Mucosa of rectum (tissue), 2 donors: ENCODE data around the gene GABRG3.

ENCODE experiments used
- H3K27ac ChIP-seq, 2 donors: one replicate each; pipeline ENCODE4 v1.7.0; 2013; ENCODE audit warnings: inconsistent platforms in 2 of 2, low read depth in 2 of 2, low read length in 2 of 2
- H3K27me3 ChIP-seq, 2 donors: one replicate each; pipeline ENCODE4 v1.7.0; 2013; ENCODE audit warnings: low read length in 2 of 2; ENCODE audit not compliant: control insufficient read depth in 2 of 2, insufficient read depth in 2 of 2
- H3K36me3 ChIP-seq, 2 donors: one replicate each; pipeline ENCODE4 v1.7.0; 2013; ENCODE audit warnings: low read length in 2 of 2; ENCODE audit not compliant: control insufficient read depth in 2 of 2, insufficient read depth in 2 of 2
- H3K4me1 ChIP-seq, 2 donors: one replicate each; pipeline ENCODE4 v1.7.0; 2013; ENCODE audit warnings: low read length in 2 of 2, mild to moderate bottlenecking in 1 of 2; ENCODE audit not compliant: control insufficient read depth in 2 of 2, insufficient read depth in 2 of 2
- H3K4me3 ChIP-seq, 2 donors: one replicate each; pipeline ENCODE4 v1.7.0; 2013; ENCODE audit warnings: low read length in 2 of 2
- H3K9ac ChIP-seq, 2 donors: one replicate each; pipeline ENCODE4 v1.7.0; 2013; ENCODE audit warnings: low read length in 2 of 2, low read depth in 1 of 2, mild to moderate bottlenecking in 1 of 2
- H3K9me3 ChIP-seq, 2 donors: one replicate each; pipeline ENCODE4 v1.7.0; 2013; ENCODE audit warnings: low read length in 2 of 2; ENCODE audit not compliant: control insufficient read depth in 2 of 2
- donor health status: healthy.
- donor health status: Normal muscosa, but diverticular disease.

GABRG3 gene

DNA sequence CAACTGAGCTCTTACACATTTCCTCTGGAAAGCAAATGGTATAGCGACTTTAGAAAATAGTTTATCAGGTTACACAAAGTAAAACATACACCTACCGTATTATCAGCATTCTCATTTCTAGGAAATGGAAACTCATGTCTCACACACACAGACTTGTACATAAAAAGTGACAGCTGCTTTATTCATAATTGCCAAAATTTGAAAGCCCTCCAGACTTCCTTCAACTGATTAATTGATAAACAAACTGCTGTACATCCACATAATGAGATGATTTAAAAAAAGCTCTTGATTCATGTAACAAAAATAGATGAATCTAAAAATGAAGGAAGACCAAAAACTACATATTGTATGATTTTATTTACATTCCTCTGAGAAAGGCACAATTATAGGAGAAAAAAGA, 425.5 kb downstream of the GABRG3 start:
- Histone ChIP-seq H3K27ac (no peak overlapping the region), H3K27me3 (no peaks in the 10 kb centered on the region), H3K9me3 (peaks cover 0 to 3% of the 10 kb centered on the region in 2 donors), H3K4me1 (no peaks in the 10 kb centered on the region), H3K4me3 (no peak overlapping the region), H3K36me3 (no peaks in the 10 kb centered on the region), H3K9ac (no peak overlapping the region)

DNA sequence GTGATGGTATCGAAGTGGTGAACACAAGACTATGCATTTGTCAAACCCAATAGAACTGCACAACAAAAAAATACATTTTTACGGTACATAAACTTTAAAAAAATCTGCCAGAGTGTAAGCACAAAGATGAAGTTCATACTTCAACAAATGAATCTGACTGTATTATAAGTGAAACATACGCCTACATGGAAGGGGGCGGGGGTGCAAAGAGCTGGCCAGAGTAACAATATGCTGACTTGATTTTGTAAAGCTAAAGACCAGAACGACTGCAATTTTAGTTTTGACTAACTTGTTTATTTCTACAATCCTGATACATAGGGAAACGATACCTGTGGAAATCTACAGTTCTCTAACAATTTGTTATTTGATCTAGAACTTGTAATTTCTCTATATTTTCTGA, 426.0 kb downstream of the GABRG3 start:
- no peak overlapping the region for H3K4me3 ChIP-seq
- H3K9ac ChIP-seq = no peak overlapping the region
- H3K9me3 ChIP-seq = peaks cover 0 to 3% of the 10 kb centered on the region in 2 donors
- no peaks in the 10 kb centered on the region for H3K36me3 ChIP-seq
- H3K27me3 ChIP-seq = no peaks in the 10 kb centered on the region
- no peaks in the 10 kb centered on the region for H3K4me1 ChIP-seq
- H3K27ac ChIP-seq = no peak overlapping the region

DNA sequence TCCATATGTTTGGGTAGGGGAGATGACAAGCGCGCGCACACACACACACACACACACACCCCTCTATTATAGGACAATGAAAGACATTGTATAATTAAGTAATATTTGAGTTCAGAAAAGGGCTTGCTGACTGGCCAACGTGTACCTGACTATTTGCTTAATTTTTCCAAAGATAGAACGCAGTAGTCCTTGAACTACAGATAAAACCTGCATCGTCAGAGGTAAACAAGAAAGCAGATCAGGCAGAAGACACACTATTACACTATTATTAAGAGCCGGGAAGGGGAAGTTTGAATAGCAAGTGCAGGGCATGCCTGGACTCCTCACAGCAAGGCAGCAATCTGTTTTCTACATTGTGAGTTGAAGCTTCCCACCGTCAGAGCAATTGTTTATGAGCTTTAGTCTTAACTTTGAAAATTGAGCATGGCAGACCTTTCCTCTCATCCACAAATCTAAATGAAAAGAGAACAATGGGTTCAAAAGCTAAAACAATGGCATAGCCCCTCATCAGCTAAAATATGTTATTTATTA, 427.7 kb downstream of the GABRG3 start:
- Histone ChIP-seq H3K4me3 (no peak overlapping the region), H3K9ac (no peak overlapping the region), H3K27ac (no peak overlapping the region), H3K36me3 (no peaks in the 10 kb centered on the region), H3K27me3 (no peaks in the 10 kb centered on the region), H3K4me1 (no peaks in the 10 kb centered on the region), H3K9me3 (peaks cover 0 to 3% of the 10 kb centered on the region in 2 donors)

DNA sequence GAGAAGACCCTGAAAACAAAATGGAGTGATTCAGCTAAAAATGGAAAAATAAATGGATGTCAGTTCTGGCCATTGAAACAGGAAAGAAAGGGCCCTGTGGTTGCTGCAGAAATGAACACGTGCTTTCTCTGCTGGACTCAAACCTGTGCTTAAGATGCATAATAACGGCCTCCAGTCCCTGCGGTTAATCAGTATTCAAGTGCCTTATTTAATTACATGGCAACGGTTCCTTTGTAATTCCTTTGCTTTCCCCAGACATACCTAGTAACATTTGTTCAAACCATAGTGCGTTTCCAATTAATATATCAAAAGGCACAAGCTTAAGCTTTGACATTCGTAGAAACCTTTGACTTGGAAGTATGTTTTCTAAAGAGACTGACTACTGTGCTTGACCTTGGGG, 428.3 kb downstream of the GABRG3 start:
- H3K4me1 ChIP-seq = no peaks in the 10 kb centered on the region
- H3K27me3 ChIP-seq = no peaks in the 10 kb centered on the region
- H3K4me3 ChIP-seq = no peak overlapping the region
- H3K9me3 ChIP-seq = peaks cover 0 to 3% of the 10 kb centered on the region in 2 donors
- no peaks in the 10 kb centered on the region for H3K36me3 ChIP-seq
- H3K9ac ChIP-seq = no peak overlapping the region
- no peak overlapping the region for H3K27ac ChIP-seq

DNA sequence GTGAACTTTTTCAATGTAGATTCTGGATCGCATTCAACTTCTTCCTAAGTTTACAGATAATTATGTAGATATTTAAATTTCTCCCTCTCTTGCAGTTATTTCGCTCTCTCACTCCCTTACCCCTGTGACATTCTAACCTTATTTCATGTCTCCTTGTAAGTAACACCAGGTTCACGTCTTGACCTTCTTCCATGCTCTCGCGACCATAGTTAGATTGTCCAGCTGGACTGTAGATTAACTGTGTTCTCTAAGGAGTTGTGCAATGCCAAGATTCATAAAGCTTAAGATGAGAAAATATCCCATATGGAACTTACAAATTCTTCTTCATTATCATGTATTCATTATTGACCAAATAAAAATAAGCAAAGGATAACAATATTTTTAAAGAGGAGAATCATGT, 430.5 kb downstream of the GABRG3 start:
- no peaks in the 10 kb centered on the region for H3K36me3 ChIP-seq
- H3K27me3 ChIP-seq = no peaks in the 10 kb centered on the region
- no peak overlapping the region for H3K27ac ChIP-seq
- no peak overlapping the region for H3K4me3 ChIP-seq
- no peaks in the 10 kb centered on the region for H3K4me1 ChIP-seq
- peaks cover 0 to 4% of the 10 kb centered on the region in 2 donors for H3K9me3 ChIP-seq
- H3K9ac ChIP-seq = no peak overlapping the region

DNA sequence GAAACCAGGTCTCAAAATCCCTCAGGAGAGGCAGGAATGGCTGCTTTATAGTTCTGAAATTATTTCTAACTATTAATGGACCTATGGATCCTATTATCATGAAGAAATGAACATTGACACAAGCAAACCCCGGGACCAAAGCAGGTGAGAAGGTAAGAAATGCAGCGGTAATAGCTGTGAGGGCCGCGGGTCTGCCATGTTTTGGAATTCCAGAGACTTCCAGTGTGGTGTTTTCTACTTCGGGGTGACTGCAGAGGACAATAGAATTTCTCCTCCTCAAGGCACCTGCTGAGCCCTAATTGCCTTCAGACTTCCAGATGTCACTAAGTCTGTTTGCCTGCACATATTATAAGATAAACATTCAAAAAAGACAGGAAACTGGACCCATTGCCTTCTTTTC, 437.4 kb downstream of the GABRG3 start:
- Histone ChIP-seq H3K9me3 (peaks cover 0 to 7% of the 10 kb centered on the region in 2 donors), H3K27ac (no peak overlapping the region), H3K4me1 (no peaks in the 10 kb centered on the region), H3K4me3 (no peak overlapping the region), H3K27me3 (no peaks in the 10 kb centered on the region), H3K9ac (no peak overlapping the region), H3K36me3 (no peaks in the 10 kb centered on the region)

DNA sequence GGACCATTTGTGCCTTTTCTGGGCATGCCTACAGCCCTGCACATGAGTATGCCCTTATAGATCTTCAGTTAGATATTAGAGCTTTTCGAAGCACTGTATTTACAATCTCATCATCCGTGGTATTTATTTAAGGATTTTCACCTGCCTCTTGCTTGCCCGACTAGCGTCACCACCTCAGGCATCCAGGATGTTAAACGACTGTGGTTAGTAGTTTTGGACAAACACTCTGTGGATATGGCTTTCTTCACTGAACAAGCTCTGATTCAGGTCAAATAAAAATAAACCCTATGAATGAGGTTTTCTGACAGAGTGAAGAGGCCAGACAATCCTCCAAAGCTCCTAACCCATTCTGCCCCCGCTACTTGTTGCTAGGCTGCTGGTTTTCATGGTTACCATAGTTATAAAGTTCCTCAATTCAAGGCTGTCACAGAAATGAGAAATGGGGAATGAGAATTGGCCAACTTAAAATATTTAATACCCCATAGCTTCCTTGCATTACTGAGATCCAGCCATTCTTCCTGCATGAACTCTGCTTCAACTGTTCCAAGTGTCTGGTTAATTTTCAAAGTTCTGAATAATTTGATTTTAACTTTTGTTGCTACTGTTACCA, 440.1 kb downstream of the GABRG3 start:
- Histone ChIP-seq H3K4me3 (no peak overlapping the region), H3K4me1 (no peaks in the 10 kb centered on the region), H3K36me3 (no peaks in the 10 kb centered on the region), H3K27me3 (no peaks in the 10 kb centered on the region), H3K9ac (no peak overlapping the region), H3K27ac (no peak overlapping the region), H3K9me3 (peaks cover 2 to 10% of the 10 kb centered on the region in 2 donors)

DNA sequence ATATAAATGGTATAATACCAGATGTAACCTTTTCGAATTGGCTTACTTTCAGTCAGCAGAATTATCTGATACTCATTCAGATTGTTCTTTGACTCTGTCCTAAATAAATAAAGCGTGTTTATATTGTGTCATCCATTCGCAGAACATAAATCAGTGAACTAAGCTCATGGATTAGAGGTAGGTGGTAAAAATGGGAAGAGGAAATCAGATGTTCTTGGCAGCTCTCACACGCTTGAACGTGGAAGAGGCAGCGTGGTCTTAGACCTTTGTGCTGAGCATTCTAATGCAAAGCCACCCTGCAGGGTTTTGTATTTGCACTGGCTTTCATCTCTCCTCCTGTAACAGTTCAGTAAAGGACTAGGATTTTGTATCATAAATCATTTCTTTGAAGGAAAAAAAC, 441.4 kb downstream of the GABRG3 start:
- Histone ChIP-seq H3K9ac (no peak overlapping the region), H3K27ac (no peak overlapping the region), H3K27me3 (no peaks in the 10 kb centered on the region), H3K4me3 (no peak overlapping the region), H3K4me1 (no peaks in the 10 kb centered on the region), H3K36me3 (no peaks in the 10 kb centered on the region), H3K9me3 (peaks cover 2 to 8% of the 10 kb centered on the region in 2 donors)

DNA sequence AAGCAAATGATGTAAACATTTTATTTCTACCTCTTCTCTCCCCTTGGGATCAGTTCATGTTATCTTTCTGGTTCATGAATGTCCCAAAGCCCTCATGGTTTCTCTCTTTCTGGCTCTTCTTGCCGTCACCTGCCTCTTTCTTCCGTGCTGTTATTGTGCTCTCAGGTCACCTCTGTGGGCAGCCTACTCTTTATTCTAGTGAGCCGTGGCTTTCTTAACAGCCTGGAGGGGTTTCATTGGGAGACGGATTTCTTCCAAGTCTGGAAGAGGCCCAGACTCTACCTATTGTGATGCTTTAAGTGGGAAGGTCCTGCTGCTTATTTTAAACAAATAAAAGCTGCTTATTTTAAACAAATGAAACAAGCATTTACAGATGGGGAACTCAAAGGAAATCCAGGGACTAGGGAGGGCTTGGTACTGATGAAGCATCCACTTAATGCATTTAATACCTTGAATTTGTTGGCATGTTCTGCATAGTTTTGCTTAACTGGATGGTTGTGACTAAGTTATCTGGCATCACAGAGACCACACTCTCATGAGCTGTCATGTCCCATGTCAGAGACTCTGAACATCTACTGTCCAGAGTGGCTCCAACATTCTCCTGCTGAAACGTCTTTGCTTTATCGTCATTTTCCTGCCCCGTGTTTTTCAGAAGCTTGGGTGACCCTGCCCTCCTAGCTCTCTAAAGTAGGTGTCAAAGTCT, 443.3 kb downstream of the GABRG3 start:
- H3K4me3 ChIP-seq = no peak overlapping the region
- no peak overlapping the region for H3K9ac ChIP-seq
- H3K27me3 ChIP-seq = no peaks in the 10 kb centered on the region
- H3K27ac ChIP-seq = no peak overlapping the region
- no peaks in the 10 kb centered on the region for H3K36me3 ChIP-seq
- H3K4me1 ChIP-seq = no peaks in the 10 kb centered on the region
- H3K9me3 ChIP-seq = peaks cover 8 to 12% of the 10 kb centered on the region in 2 donors

DNA sequence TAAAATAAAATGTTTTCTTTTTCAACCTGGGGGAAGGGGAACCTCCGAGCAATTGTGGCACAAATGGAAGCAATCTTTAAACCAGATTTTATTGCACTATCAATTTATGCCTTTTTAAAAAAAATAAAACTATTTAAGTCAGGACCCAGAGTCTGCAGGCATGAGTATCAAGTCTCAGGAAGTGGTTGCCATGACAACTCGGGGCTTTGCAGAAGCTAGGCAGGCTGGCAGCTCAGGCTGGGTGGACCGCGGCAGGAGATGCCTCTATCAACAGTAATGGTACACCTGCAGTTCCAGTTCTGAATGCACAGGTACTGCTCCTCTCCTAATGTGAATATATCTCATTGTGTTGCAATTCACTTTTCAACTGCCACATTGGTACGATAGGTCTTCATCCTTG, 447.7 kb downstream of the GABRG3 start:
- Histone ChIP-seq H3K4me1 (no peaks in the 10 kb centered on the region), H3K27ac (no peak overlapping the region), H3K36me3 (no peaks in the 10 kb centered on the region), H3K9me3 (peaks cover 3 to 12% of the 10 kb centered on the region in 2 donors), H3K27me3 (no peaks in the 10 kb centered on the region), H3K4me3 (no peak overlapping the region), H3K9ac (no peak overlapping the region)
